Gastroesophageal sphincter (tissue), 3 donors: ENCODE results near the gene CEBPG.

Experiments
- CTCF ChIP-seq, 4 experiments: fragments of 200-600 bp in 2 of 4; fragments of 450-650 bp in 2 of 4; sonication (generic) in 1 of 4; IDR thresholded peaks; one replicate each; pipeline ENCODE4 v1.5.1; 2017 to 2019; ENCODE audit warnings: antibody characterized with exemption in 4 of 4, mild to moderate bottlenecking in 2 of 4, moderate library complexity in 2 of 4
- EP300 ChIP-seq: sonication (generic); formaldehyde crosslinking; IDR thresholded peaks from one replicate; pipeline ENCODE4 v1.6.1; 2017; ENCODE audit warnings: antibody characterized with exemption, mild to moderate bottlenecking

GRCh38 chr19:33333642-33334041 lies 39.9 kb upstream of the CEBPG start:
- TF ChIP-seq CTCF (IDR thresholded peaks at IDR 0.05) (no peak), EP300 (no peak)
